GM18909 (cell line): ENCODE results near the gene OR51D1.

Experiments
- ATAC-seq: cut with Tn5 transposase; IDR thresholded peaks from one replicate; pipeline ENCODE4 v1.9.1; 2021; ENCODE audit warnings: mild to moderate bottlenecking; ENCODE audit not compliant: unreplicated experiment, poor library complexity

Gene OR51D1

DNA sequence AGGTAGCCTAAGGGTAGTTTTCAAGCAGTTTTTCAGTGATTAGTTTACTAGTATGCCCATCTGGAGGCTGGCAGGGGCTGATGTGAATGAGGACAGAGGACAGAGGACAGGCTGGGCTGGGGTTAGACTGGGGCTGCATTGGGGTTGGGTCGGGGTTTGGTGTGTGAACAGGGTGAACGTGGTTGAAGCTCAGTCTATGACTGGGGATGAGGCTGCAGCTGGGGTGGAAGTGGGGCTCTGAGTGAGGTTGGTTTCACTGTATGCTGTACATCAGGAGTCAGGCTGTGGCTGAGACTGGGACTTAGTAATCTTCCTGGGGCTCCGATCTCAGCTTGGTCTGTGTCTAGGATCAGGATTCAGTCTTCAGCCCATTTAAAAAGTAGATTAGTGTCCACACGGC is 7.0 kb downstream of the OR51D1 start:
- ATAC-seq, result no peak

DNA sequence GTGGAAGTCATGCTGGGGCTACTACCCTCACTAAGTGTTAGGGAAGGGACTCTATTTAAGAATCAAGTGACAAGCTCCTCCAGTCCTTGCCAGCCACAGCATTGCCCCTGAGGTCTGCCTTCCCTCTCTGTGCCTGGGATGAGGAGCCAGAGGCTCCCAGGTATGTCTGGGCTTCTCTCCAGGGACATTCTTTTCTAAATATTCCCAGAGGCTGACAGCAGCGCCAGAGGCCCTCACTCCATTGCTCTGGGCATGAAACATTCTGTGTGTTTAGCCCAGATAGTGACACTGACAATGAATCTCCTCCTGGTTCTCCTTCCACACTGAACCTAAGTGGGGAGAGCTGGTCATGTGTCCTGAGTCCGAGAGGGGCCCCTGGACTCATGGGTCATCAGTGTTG is 8.7 kb downstream of the OR51D1 start:
- no peak for ATAC-seq

DNA sequence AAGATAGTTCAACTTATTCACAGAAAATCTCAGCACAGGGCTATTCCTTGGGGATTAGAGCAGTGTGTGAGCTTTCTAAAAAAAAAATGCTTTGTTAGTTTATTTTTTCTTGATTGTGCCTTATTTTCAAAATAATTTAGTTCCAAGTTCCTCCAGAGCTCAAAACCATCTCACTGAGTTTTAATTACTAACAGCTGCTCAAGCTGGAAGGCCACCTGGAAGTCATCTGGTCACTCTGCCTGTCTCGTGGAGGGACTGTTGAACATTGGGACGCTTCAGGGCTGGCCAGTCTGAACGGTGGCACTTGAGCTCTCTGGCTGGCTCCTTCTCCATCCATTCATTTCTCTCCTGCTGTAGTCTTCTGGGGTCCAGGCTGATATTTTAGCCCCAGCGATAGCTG is 10.5 kb downstream of the OR51D1 start:
- ATAC-seq, result no peak

DNA sequence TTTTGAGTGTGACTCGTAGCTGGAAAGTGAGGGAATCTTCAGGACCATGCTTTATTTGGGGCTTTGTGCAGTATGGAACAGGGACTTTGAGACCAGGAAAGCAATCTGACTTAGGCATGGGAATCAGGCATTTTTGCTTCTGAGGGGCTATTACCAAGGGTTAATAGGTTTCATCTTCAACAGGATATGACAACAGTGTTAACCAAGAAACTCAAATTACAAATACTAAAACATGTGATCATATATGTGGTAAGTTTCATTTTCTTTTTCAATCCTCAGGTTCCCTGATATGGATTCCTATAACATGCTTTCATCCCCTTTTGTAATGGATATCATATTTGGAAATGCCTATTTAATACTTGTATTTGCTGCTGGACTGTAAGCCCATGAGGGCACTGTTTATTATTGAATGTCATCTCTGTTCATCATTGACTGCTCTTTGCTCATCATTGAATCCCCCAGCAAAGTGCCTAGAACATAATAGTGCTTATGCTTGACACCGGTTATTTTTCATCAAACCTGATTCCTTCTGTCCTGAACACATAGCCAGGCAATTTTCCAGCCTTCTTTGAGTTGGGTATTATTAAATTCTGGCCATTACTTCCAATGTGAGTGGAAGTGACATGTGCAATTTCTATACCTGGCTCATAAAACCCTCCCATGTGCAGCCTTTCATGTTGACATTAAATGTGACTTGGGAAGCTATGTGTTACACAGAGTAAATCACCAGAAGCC is 17.5 kb downstream of the OR51D1 start:
- ATAC-seq, result no peak

DNA sequence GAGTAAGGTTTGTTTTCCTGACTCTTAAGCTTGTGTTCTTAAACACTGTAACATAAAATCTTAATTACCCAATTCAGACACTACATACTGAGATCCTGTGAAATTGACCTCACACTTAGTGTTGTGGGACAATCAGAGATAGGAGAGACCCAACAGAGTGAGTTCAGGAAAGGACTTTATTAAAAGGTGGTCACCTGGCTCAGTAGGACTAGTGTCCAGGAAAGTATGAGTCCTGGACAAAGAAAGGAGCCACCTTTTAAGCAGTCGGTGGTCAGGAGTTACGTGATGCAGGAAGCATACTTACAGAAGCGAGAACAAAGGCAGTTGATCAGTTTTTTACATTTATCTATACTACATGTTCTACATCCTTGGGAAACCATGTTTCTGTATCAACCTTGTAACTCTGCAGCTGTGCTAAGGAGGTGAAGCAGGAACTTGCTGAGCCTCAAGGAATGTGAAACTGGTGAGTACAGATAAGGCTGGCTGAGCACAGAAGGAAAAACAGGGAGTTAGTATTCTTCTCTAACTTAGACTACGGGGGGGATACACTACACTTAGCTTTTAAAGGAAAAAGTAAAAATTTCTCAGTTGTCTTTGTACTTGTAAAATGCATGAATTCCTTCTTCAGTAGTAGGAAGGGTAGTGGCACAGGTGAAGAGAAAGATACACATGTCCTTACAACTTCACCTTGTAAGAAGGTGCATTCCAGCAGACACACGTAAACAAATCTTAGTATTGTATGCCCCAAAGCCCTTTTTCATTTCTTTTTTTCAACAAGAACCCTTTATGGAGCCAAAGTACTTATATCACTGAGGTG is 21.6 kb downstream of the OR51D1 start:
- no peak for ATAC-seq

DNA sequence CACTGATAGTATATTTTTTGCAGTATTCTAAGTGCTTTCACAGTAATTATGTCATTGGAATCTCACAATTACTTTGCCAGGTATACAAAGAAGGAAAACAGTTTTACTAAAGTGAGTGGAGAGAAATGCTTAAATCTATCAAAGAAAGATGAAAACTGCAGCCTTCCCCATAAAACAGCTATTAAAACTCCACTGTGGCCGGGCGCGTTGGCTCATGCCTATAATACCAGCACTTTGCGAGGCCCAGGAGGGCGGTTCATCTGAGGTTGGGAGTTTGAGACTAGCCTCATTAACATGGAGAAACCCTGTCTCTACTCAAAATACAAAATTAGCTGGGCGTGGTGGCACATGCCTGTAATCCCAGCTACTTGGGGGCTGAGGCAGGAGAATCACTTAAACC is 25.6 kb downstream of the OR51D1 start:
- no peak for ATAC-seq

DNA sequence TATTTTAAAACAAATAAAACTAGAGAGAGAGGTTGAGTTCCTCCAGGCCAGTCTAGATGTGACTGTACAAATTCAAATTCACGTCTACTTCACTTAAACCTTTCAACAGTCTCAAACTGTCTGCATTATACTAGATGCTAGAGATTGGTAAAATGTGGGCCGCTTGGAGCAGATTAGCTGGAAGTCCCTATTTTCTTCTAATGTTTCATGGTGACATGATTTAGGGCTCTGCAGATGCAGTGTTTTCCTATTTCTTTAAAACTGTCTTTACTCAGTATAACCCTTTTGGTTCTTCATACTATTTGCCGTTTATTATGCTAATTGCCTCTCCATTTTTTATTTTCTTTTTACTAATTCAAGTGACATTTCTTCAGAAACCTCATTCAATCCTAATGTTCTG is 26.9 kb downstream of the OR51D1 start:
- ATAC-seq, result no peak

DNA sequence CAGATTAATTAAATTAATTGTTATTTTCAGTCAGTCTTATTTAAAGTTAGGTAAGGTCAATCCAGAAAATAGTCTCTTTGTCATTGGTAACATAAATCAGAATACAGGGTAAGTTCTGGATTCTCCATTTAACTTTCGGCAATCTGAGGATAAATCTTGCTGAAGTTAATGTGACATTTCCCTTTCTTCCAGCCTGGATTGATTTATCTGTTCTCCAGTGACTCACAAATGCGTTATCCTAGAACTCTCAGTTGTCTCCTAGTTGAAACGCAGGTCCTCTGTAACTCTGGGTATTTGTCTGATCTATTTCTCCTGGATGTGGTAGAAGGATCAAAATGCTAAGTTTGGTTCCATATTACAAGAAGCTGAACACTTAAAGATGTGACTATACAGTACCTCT is 27.5 kb downstream of the OR51D1 start:
- no peak for ATAC-seq

DNA sequence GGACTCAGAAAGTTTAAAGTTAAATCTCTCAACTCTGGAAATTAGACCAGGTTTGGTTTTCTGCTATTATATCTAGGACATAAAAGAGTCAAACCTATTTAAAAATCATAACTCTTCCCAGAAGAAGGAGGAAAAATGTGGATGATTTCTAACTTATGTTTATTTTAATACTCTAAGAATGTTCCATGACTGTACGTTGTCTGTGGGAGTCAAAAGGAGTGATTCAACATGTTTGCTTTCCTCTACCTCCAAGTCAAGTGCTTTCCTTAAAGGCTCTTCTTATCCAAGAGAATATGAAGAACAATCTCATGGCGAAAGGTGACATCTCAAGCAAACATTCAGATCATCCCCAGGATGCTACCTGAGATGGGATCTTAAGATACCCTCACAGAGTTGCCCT is 28.1 kb downstream of the OR51D1 start:
- no peak for ATAC-seq

DNA sequence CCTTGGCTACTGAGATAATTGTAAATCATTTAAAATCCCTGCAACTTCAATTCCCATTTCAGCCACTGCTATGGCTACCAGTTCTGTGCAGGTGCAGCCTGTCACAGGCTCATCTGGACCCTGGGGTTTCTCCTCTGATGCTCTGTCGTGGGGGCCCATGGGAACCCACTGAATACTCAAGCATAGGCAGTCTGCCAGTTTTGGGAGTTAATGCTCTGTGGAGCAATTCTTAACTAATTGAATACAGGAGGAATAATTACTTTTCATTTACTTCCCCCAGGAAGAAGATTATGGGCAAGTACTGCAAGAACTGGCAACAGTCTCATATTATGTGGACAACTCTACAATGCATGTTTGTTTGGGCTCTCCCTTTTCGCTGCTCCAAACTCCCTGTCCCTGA is 34.5 kb downstream of the OR51D1 start:
- no peak for ATAC-seq

DNA sequence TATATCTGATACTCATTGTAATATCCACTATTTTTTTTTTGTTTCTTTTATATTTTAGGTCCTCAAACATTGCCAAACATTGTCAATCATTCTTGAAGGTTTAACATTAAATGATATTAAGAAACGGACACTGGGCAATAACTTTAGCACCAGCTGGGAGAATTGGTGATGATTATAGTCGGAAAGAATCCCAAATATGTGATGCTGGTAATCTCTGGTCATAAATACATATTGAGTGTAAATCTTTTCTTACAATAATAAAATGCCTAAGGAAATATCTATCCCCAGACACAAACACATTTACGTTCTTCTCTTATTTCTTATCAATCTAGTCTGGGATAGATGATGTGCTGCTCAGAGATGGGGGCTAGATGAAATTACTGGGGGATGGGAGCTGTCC is 35.2 kb downstream of the OR51D1 start:
- ATAC-seq, result no peak

DNA sequence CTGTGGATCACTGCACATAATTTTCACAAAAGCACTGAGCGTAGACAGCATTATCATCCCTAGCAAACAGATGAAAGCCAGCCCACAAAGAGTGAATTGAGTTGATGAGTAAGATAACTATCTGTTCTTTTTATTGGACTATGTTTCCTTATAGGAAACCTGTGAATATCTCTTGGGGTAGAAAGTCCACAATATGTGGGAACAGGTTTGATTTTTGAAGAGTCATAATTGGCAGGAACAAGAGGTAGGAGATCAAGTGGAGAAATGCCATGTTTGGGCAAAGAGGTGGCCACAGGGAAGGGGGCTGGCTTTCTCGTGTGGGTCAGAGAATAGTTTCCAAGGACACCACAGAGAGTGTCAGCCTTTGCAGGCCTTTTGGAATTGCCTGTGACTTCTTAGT is 36.5 kb downstream of the OR51D1 start:
- ATAC-seq, result no peak

DNA sequence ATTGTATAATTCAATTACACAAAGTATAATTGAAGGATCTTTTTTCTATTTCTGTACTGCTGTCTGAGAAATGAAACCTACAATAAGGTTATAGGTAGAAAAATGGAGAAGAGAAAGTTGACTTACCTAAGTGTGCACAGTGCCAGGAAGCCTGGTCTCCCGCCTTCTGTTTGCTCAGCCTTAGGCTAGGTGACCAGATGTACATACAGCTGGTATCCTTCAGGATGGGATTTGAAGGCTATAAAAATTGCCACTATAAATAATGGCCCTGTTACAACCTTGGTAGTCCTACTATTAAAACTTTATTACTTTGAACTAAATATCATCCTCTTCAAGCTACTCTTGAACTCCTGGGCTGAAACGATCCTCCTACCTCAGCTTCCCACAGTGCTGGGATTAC is 40.7 kb downstream of the OR51D1 start:
- ATAC-seq, result no peak

DNA sequence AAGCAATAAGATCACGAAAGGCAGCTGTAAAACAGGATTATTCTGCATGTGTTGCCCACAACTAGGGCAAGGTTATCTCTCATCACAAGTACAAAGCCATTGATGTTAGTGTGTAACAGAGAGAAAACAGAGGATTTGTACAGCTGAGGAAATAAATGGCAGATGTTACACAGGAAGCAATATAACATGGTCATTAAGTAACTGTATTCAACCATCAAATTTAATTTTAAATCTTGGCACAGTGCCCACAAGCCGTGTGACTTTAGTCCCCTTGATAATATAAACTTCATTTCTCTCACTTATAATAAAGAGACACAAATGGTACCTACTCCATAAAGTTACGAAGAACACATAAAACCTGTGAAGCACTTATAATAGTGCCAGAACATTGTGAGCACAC is 43.1 kb downstream of the OR51D1 start:
- ATAC-seq, result no peak

DNA sequence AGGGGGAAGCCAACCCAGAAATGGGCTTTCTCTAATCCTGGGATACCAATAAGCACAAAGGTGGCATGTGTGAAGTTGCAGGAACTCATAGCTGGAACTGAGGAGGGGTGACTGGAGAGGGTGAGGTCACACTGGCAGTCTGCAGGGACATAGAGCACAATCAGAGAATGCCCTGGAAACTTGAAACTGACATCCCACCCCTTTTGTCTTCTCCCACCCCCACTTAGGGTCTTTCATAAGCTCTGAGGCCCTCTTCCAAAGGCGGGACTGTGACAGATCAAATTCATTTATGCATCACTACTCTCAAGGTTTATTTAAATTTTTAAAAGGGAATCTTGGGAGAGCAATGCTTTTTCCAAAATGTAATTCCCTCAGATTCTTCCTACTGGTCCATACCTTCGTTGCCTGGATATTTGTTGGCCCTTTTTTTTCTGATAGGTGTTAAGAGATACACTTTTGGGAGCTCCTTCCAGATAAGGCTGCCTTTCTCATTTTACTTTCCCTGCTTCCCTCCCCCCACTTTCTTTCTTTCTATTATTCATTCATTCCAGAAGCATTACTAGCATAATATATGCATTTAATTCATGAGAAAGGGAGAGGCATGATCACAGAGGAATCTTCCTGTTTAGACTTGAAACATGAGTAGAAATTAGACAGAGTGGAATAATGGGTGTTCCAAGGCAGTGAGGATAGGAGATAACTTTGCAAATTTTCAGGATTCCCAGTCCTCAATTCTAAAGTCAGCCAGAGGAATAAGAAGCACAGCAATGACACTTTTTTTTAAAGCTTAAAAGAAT is 45.5 kb downstream of the OR51D1 start:
- ATAC-seq, result no peak

DNA sequence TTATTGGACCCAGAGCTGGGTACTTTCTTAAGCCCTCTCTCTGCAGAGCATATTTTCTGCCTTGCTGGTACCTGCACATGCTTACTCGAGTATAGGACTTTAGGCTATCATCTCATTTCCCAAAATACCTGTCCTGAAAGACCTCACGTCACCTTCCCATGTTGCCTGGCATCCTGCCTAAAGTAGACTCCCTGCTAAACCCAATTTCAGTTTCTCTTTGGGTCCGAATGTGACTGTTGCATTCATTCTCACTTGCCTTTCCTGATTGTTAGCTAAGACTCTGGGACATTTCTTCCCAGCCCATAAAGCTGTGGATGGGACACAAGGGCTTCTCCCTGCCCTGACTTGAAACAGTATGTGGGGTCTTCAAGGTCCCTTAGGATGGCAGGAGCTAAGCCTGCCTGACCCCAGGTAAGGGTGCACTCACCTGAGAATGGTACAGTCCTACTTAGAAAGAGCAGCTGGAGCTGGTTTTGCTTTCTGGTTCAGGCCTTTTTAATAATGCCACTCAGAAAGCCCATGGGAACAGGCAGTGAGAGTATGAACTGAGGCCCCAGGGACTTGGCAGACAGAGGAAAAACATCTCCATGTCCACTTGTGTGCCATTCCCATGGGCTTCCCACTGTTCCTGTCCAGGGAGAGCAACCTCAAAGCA is 47.5 kb downstream of the OR51D1 start:
- no peak for ATAC-seq
